KG1 (cell line): Measurements from ENCODE around the gene MACROD2.
"Not testable (repeated sequence)": the region's sequence is repeated elsewhere in the genome, so short reads cannot be mapped to it uniquely, and the experiment has no call there.

ENCODE experiments used
- DNase-seq: peaks from one replicate; lab custom pipeline; 2025; lab: John Stamatoyannopoulos, UW

MACROD2 gene

DNA sequence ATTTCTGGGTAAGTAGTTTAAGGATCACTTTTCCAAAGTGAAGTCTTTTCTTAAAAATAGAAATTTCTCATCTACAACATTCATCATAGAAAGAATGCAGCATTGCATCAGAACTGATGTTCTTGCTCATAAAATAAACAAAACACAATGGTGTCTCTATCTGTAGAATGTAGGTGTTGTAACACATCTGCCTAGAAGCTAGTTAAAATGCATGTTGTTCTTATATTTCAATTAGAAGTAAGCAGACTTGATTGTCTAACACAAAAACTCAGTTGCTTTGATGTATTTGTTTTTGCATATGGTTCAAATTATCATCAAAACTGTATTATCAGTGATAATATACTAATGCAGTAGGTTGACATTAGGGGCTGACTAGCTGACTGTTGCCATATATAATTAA is 996.8 kb downstream of the MACROD2 start:
- no peak for DNase-seq

DNA sequence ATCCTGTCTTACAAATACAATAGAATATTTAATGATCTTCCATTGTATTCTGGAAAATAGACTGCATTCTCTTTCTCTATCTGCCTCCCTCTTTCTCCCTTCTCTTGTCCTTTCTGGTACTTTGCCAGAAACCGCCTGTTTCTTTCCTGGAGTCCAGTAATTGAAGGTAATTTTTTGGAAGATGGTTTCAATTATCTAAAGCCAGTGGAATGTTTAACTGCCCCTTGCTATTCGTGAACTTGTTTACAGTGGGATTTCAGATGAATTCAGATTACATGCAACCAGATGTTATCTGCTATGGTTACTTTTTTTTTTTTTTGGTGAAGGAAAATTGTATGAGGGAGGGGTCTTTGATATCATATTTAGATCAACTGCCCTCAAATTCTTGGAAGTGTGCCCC is 997.6 kb downstream of the MACROD2 start:
- DNase-seq: no peak

GRCh38 chr20:14996883-14997672 is 1001.8 kb downstream of the MACROD2 start:
- no peak for DNase-seq

DNA sequence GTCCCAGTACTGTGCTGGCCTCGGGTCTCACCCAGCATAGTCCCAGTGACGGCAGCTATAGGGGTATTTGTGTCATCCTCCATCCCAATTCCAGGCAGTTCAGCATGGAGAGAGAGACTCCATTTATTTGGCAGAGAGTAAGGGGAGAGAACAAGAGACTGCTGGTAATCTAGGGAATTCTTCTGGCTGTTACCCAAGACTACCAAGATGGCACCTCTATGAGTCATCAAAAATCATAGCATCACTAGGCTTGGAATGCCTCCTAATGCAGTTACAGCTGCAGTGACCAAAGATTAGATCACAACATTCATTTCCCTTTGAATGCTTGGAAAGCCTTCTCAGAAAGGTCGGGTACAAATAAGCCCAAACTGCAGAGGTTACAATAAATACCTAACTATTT is 1002.5 kb downstream of the MACROD2 start:
- no peak for DNase-seq

- no peak for DNase-seq
Measured at GRCh38 chr20:15005300-15005986, 1010.1 kb downstream of the MACROD2 start.

GRCh38 chr20:15011631-15012030 is 1016.3 kb downstream of the MACROD2 start:
- no peak for DNase-seq

- no peak for DNase-seq
Measured at GRCh38 chr20:15012566-15012965, 1017.2 kb downstream of the MACROD2 start.

DNA sequence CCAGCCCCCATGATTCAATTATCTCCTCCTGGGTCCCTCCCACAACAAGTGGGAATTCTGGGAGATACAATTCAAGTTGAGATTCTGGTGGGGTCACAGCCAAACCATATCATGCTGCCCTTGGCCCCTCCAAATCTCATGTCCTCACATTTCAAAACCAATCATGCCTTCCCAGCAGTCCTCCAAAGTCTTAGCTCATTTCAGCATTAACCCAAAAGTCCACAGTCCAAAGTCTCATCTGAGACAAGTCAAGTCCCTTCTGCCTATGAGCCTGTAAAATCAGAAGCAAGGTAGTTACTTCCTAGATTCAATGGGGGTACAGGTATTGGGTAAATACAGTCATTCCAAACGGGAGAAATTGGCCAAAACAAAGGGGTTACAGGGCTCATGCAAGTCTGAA is 1021.6 kb downstream of the MACROD2 start:
- DNase-seq: not testable (repeated sequence)

GRCh38 chr20:15018966-15019365 is 1023.6 kb downstream of the MACROD2 start:
- no peak for DNase-seq

GRCh38 chr20:15020845-15021244 is 1025.5 kb downstream of the MACROD2 start:
- DNase-seq: no peak

DNA sequence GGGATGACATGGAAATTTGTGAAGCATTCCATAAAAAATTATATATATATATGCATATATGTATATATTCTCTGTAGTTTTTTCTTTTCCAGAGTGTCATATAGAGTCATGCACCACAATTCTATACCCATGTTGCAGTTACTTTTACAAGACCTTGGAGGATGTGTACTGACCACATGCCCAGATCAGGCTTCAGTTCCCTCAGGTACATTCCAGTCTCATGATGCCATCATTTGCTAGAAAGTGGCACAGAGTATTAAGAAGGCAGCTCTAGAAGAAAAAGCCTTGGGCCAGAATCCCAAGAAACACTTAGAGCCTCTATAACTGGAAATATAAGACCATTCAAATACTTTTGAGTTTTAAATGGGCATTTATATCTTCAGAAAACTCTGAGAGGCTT is 1027.6 kb downstream of the MACROD2 start:
- DNase-seq: no peak

- DNase-seq: no peak
Measured at GRCh38 chr20:15026759-15027158, 1031.4 kb downstream of the MACROD2 start.

- no peak for DNase-seq
Measured at GRCh38 chr20:15030826-15031225, 1035.5 kb downstream of the MACROD2 start.

DNA sequence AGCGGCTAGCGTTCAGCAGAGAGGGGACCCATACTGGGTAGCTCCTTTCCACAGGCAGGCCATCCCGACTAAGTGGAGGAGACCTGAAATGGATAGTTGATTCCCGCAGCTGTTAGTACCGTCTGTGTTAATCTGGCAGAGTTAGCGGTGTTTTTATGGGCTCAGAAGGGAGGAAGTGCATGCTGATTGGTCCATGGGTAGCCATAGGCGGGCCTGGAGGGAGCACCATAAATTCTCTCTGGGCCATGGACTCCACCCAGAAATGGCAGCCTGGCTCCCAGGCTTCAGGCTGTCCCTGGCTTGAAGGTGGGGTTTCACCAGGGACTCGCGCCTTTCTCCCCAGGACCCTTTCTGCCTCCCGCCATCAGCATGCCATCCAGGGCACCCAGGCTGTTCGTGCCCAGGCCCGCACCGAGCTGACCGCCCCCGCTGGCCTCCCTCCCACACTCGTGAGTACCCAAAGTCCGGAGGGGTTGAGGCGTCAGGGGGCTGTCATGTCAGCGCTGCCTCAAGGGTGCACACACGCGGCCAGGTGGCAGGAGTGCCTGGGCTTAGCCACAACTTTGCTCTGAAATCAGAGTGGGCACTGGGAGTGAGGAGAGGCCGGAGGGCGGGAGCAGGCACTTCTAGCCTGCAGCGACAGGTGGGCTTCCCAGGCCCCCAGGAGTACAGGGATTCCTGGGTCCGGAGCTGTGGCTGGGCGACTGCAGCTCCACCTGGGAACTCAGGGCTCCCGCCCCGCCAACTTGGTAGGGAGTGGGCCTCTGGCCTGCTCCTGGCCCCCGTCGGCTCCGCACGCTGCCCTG is 1036.4 kb downstream of the MACROD2 start:
- DNase-seq: no peak

DNA sequence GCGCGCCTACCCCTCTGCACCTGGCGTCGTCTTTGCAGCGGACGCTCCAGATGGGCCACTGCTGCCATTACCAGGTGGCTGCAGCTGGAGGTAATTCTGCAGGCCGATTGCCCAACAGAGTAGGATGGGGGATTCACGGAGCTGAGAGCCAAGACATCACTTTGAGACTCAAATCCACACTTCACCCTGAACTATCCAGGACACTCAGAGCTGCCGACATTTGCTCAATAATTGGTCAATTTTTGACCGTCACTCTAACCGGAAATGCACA is 1037.0 kb downstream of the MACROD2 start:
- no peak for DNase-seq

DNA sequence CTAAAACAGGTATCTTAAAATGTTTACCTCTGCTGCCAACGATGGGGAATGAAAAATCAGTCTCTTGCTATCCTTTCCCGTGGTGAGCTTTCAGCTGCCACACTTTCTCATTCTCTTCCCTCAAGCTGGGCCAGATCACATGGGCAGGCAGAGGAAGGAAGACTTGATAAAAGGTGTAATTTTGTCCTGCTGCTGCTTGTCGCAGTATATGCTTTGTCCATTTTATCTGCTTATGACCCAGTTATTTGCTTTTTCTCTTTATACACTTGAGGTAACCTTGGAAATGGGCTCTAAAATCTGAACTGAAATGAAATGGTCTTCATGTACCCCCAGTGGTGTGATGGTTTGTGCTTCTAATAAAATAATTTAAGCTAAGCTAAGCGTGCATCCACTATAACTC is 1038.0 kb downstream of the MACROD2 start:
- no peak for DNase-seq

GRCh38 chr20:15033891-15034290 is 1038.6 kb downstream of the MACROD2 start:
- no peak for DNase-seq

DNA sequence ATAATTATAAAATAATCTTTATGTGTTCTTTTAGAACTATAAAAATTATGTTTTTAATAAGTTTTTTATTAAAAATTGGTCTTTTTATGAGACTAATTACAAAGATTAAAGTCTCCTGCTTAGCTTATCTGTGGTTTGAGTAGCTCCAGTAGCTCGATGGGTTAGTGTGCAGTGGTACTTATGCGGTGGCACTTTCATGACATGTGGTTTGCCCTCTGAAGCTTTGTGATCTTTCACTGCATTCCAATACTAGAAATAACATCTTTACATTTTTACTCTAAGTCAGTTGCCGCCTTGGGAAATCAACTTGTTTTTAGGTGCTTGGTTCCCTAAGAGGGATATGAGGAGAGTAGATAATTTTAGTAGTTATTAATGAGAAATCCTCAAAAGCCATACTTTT is 1041.6 kb downstream of the MACROD2 start:
- DNase-seq: no peak

GRCh38 chr20:15039088-15039752 is 1043.9 kb downstream of the MACROD2 start:
- no peak for DNase-seq

GRCh38 chr20:15042723-15043122 is 1047.4 kb downstream of the MACROD2 start:
- no peak for DNase-seq

- DNase-seq: no peak
Measured at GRCh38 chr20:15045246-15045645, 1049.9 kb downstream of the MACROD2 start.

GRCh38 chr20:15047042-15047441 is 1051.7 kb downstream of the MACROD2 start:
- no peak for DNase-seq

DNA sequence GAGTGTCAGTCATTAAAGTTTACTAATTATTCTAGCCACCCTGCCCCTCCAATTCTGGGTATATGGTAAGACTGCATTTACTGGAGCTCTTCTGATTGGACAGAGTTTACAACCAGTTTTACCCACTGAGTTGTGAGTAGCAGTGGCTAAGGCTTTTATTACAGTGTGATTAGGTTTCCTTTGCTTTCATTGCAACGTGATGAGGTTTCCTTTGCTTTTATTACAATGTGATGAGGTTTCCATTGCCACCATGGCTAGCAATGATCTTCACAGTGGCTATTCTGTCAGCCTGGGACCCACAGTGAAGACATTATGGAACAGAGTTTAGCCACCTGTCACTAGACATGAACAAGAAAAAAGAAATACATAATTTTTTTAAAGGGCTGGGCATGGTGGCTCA is 1052.3 kb downstream of the MACROD2 start:
- DNase-seq: no peak
